Pancreas (tissue), 10 donors: ENCODE measurements around the gene GRAMD4. TPM values are rescaled to one million over a fixed set of nuclear protein-coding genes. Genes with fewer than 3 reads are reported as not detected.
A peak's percentile ranks its signal among the peaks of the same experiment; 100 is the strongest.

ENCODE experiments used
- ATAC-seq, 4 donors: fragments of 200-7000 bp; cut with Tn5 transposase; one replicate each; pipeline versions ENCODE4 v1.8.0 to v1.9.1; 2020; ENCODE audit warnings: mild to moderate bottlenecking in 4 of 4, moderate library complexity in 4 of 4
- DNase-seq, 6 donors: peaks; one replicate each; pipeline ENCODE4 v3.0.0-alpha.2; 2020
- FAIRE-seq: peaks from 2 replicates; lab custom pipeline; 2012; peaks lifted over from hg19 to GRCh38; lab: Jason Lieb, UNC
- H3K27ac ChIP-seq, 4 donors: fragments of 200-600 bp; sonication (generic); 1 replicate in 3 of 4; 2 replicates in 1 of 4; pipeline versions ENCODE4 v1.5.0 to v1.8.0; 2020
- H3K27me3 ChIP-seq, 4 donors: fragments of 200-600 bp; one replicate each; pipeline ENCODE4 v1.8.0; 2021
- H3K36me3 ChIP-seq, 3 donors: fragments of 200-600 bp; sonication (generic) in 1 of 3; one replicate each; pipeline versions ENCODE4 v1.5.0 to v1.8.0; 2020 to 2021
- H3K4me1 ChIP-seq, 3 donors: fragments of 200-600 bp; one replicate each; pipeline ENCODE4 v1.8.0; 2021
- H3K4me3 ChIP-seq, 4 donors: fragments of 200-600 bp; sonication (generic) in 2 of 4; one replicate each; pipeline versions ENCODE4 v1.5.0 to v1.8.0; 2020 to 2021
- H3K9me3 ChIP-seq, 4 donors: fragments of 200-600 bp; one replicate each; pipeline ENCODE4 v1.8.0; 2021
- WGBS, 2 donors: extraction: QIAGEN DNeasy Blood & Tissue Kit; methylation state at CpG; one replicate each; pipeline ENCODE4 v1.1.7; 2013; 5-methylcytosine and 5-hydroxymethylcytosine counted together
- intact Hi-C, 3 donors: fragments of 100-400 bp; cut with DNase I; formaldehyde crosslinking; loops; one replicate each; pipeline versions ENCODE4 v1.11.1 to v1.14.2; 2022
- polyA plus RNA-seq, 2 donors: library from polyadenylated mRNA; stranded (reverse); fragments of 200-250 nt; gene quantifications; one replicate each; pipeline ENCODE4 v1.2.3, GENCODE V29; 2013
- total RNA-seq, 6 donors: library from RNA; stranded (reverse); fragmentation: NEBNext Ultra II Directional in 4 of 6; extraction: Animal tissue kit (Norgen Biotek cat#: 25700) in 4 of 6; gene quantifications; one replicate each; pipeline versions ENCODE4 v1.2.1 to v1.2.4, GENCODE V29; 2021 to 2023
- TF ChIP-seq, protein P1 (sequence below), 4 donors: fragments of 200-600 bp; sonication (generic) in 3 of 4; IDR thresholded peaks; one replicate each; pipeline versions ENCODE4 v1.5.0 to v1.8.0; 2021; ENCODE audit warnings: antibody characterized with exemption in 4 of 4
- donor health status: healthy with polysubstance abuse.
- donor health status: DM: no; HTN: no; CAD: no; lungs with moderate emphysema.
- donor health status: DM: no; HTN: no; CAD: no.
- donor health status: control.
- donor health status: control.
- donor health status: Bipolar disorder and iron deficiency.
- donor health status: DM: yes; HTN: yes; CAD: no.
- donor health status: DM: no; HTN: no; CAD: no.
- donor health status: DM: no; HTN: no; CAD: no.
- donor health status: DM: yes; HTN: yes; CAD: no.

GRAMD4 gene
- total and polyA plus RNA-seq, 8 donors = 13.2 to 36.4 (median 21.9) TPM

DNA sequence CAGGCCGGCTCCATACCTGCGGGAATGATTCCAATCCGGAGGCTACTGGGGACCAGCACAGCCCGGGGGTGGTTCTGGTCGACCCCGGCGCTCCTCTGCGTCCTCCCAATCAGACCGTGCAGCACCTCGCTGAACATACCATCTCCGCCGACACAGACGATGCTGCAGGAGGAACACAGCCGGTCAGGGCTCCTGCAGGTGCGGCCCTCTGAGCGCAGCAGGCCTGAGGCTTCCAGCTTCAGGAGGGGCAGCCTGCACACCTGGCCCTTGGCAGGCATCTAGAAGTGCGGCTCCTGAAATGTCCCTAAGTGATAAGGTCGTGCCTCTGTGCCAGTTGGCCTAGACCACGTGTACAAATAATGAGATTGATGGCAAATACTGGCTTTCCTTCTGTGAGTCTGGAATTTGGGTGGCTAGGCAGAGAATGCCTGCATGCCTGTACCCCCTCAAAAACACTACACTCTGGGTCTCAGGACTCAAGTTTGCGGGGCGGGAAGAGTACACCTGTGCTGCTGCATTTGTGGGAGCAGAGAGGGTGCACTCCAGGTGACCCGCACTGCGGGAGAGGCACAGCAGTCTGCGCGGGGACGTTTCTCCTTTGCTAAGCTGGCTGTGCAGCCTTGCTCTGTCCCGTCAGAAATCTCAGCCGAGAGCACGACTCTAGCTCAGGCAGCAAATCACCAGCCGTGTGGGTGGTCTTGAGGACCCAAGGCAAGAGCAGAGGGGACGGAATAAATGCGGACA is 87.8 kb downstream of the GRAMD4 start:
- H3K27me3 ChIP-seq = no peaks in the 10 kb centered on the region
- intact Hi-C loops = no loop called here
- peaks cover 4 to 60% (median 12%) of the 10 kb centered on the region in 3 donors for H3K36me3 ChIP-seq
- ATAC-seq = peak; percentile 85 to 93 (median 89)
- no peak for FAIRE-seq
- H3K9me3 ChIP-seq = no peaks in the 10 kb centered on the region
- H3K27ac ChIP-seq = no peak overlapping the region
- peak in 4 of 6 donors; percentile 63 to 80 (median 68) for DNase-seq
- 48 to 51% methylated on average over 32 of the region's 32 CpGs for WGBS, 2 donors
- peaks cover 0 to 7% (median 0%) of the 10 kb centered on the region in 3 donors for H3K4me1 ChIP-seq
- no peak overlapping the region for H3K4me3 ChIP-seq
- TF ChIP-seq, protein P1, sequence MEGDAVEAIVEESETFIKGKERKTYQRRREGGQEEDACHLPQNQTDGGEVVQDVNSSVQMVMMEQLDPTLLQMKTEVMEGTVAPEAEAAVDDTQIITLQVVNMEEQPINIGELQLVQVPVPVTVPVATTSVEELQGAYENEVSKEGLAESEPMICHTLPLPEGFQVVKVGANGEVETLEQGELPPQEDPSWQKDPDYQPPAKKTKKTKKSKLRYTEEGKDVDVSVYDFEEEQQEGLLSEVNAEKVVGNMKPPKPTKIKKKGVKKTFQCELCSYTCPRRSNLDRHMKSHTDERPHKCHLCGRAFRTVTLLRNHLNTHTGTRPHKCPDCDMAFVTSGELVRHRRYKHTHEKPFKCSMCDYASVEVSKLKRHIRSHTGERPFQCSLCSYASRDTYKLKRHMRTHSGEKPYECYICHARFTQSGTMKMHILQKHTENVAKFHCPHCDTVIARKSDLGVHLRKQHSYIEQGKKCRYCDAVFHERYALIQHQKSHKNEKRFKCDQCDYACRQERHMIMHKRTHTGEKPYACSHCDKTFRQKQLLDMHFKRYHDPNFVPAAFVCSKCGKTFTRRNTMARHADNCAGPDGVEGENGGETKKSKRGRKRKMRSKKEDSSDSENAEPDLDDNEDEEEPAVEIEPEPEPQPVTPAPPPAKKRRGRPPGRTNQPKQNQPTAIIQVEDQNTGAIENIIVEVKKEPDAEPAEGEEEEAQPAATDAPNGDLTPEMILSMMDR (IDR thresholded peaks at IDR 0.05) = no peak

DNA sequence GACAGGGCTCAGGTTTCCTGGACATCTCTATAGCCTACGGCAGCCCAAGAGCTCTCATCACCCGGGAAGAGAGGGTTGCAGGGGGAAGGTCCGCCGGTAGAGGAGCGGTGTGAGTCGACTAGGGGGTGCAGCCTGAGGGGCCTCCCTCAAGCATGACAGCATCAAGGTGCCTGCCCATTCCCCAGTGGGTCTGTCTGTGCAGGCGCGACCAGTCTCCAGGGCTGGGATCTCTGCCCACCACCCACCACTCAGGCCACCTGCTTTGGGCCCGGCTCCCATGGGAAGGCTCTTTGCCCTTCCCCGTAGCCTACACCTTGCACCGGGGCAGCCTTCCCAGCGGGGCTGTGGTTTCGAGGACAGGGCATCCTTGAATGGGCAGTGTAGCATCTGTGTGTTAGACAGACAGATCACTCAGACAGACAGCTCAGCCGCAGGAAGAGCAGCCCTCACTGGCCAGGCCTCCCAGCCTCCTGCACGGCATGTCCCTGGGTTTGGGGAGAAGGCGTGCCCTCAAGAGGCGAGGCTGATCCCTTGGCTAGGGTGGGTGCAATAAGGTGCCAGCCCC is 88.7 kb downstream of the GRAMD4 start:
- Histone ChIP-seq H3K4me3 (no peak overlapping the region), H3K36me3 (peaks cover 4 to 60% (median 12%) of the 10 kb centered on the region in 3 donors), H3K4me1 (peaks cover 0 to 7% (median 0%) of the 10 kb centered on the region in 3 donors), H3K9me3 (no peaks in the 10 kb centered on the region), H3K27ac (no peak overlapping the region), H3K27me3 (no peaks in the 10 kb centered on the region)
- DNase-seq = peak in 1 of 6 donors; percentile 61
- WGBS, 2 donors = 94 to 97% methylated on average over 17 of the region's 17 CpGs
- ATAC-seq = no peak
- intact Hi-C loops = no loop called here
- no peak for FAIRE-seq
- TF ChIP-seq, protein P1 (IDR thresholded peaks at IDR 0.05) = no peak

DNA sequence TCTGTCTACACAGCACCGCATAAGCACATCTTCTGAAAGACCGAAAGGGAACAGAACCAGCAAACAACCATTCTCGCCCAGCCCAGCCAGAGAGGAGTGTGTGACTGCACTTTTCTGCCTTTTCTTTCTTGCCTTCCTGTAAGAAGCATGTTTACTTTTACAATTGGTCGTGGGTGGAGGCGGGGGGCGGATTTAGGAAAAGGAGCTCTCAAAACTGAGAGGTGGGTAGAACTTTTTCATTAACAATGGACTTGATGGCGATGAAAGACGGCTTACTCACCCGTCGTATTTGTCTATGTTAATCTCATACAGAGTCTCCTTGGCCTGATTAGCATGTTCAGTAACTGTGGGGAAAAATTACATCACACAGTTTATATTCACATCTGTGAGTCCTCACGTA is 90.6 kb downstream of the GRAMD4 start:
- Histone ChIP-seq H3K27ac (no peak overlapping the region), H3K27me3 (no peaks in the 10 kb centered on the region), H3K9me3 (no peaks in the 10 kb centered on the region), H3K36me3 (peaks cover 4 to 59% (median 12%) of the 10 kb centered on the region in 3 donors), H3K4me3 (no peak overlapping the region), H3K4me1 (peaks cover 0 to 16% (median 9%) of the 10 kb centered on the region in 3 donors)
- TF ChIP-seq, protein P1 (IDR thresholded peaks at IDR 0.05) = no peak
- ATAC-seq = no peak
- no peak for DNase-seq
- intact Hi-C loops = no loop called here
- WGBS, 2 donors = 90 to 94% methylated on average over 11 of the region's 11 CpGs
- no peak for FAIRE-seq

DNA sequence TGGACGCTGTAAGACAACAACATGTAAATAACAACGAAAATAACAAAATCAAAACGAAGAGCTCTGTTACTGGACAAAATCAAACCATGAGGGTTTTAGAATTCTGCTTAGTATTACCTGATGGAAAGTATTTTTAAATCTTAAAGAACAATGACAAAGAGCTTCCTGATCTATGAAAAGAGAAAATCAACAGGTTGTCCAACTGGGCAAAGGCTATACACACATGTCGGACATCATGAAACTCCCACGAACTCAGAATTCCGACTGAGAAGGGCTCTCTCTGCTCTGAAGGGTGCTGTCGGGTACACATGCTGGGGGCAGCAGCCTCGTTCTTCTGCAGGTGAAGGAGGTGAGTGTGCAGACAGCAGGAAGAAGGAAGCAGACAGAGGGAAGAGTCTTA is 92.1 kb downstream of the GRAMD4 start:
- Histone ChIP-seq H3K27me3 (no peaks in the 10 kb centered on the region), H3K36me3 (peaks cover 4 to 54% (median 13%) of the 10 kb centered on the region in 3 donors), H3K4me1 (peaks cover 0 to 16% (median 9%) of the 10 kb centered on the region in 3 donors), H3K4me3 (no peak overlapping the region), H3K27ac (no peak overlapping the region), H3K9me3 (no peaks in the 10 kb centered on the region)
- DNase-seq (no peak), FAIRE-seq (no peak), ATAC-seq (no peak)
- TF ChIP-seq, protein P1 (IDR thresholded peaks at IDR 0.05) = no peak
- whole genome bisulfite sequencing, 2 donors = 90% methylated on average over 8 of the region's 8 CpGs
- intact Hi-C loops = no loop called here
